DMS 273 (cell line): ENCODE data around the gene CYSRT1.

Experiments
- DNase-seq: peaks from one replicate; lab custom pipeline; 2025; ENCODE audit not compliant: unreplicated experiment; lab: John Stamatoyannopoulos, UW

Gene CYSRT1

GRCh38 chr9:137205126-137206069 is 19.6 kb upstream of the CYSRT1 start, which contains the start of the genes NDOR1 and TMEM203:
TSS of gene NDOR1 (plus strand) at chr9:137205700. CDS start at chr9:137205778, 78 bp downstream.
TSS of gene TMEM203 (minus strand) at chr9:137205648. CDS start at chr9:137205414, 234 bp downstream.
- DNase-seq = peak; percentile 95

GRCh38 chr9:137206602-137207001 is 18.4 kb upstream of the CYSRT1 start:
- DNase-seq = no peak

- DNase-seq = no peak
Measured at GRCh38 chr9:137211532-137211931, 13.4 kb upstream of the CYSRT1 start.

- DNase-seq = peak; percentile 40
Measured at GRCh38 chr9:137212520-137212919, 12.5 kb upstream of the CYSRT1 start.

GRCh38 chr9:137213160-137214060 is 11.6 kb upstream of the CYSRT1 start:
- DNase-seq = no peak

GRCh38 chr9:137214620-137215019 is 10.4 kb upstream of the CYSRT1 start:
- no peak for DNase-seq

- no peak for DNase-seq
Measured at GRCh38 chr9:137215196-137215986, 9.6 kb upstream of the CYSRT1 start.

GRCh38 chr9:137216188-137216965 is 8.6 kb upstream of the CYSRT1 start:
- no peak for DNase-seq

- peak; percentile 84 for DNase-seq
Measured at GRCh38 chr9:137217276-137218211, 7.4 kb upstream of the CYSRT1 start.

GRCh38 chr9:137218212-137218753 is 6.7 kb upstream of the CYSRT1 start:
- DNase-seq = no peak

GRCh38 chr9:137218754-137219271 is 6.2 kb upstream of the CYSRT1 start:
- DNase-seq = no peak

GRCh38 chr9:137219757-137220316 is 5.1 kb upstream of the CYSRT1 start:
- DNase-seq = no peak

- no peak for DNase-seq
Measured at GRCh38 chr9:137220317-137221094, 4.5 kb upstream of the CYSRT1 start.

- no peak for DNase-seq
Measured at GRCh38 chr9:137221095-137221505, 3.9 kb upstream of the CYSRT1 start.

GRCh38 chr9:137221506-137222111 is 3.4 kb upstream of the CYSRT1 start:
- DNase-seq = no peak

- no peak for DNase-seq
Measured at GRCh38 chr9:137222190-137223077, 2.5 kb upstream of the CYSRT1 start, which contains the start of gene RNF208. TSS of gene RNF208 (minus strand) at chr9:137222240. CDS start at chr9:137221212, 1,028 bp downstream.
